ENCODE measurements around the gene ACAD11.
A peak's percentile ranks its signal among the peaks of the same experiment; 100 is the strongest.

The ACAD11 gene

GRCh38 chr3:132553826-132554225 is 105.8 kb downstream of the ACAD11 start:
- no peak for DNase-seq (ENCODE audit: low spot score)

- no peak for DNase-seq (ENCODE audit: low spot score)
These were observed 108.9 kb downstream of the ACAD11 start for GRCh38 chr3:132550579-132551305.

GRCh38 chr3:132549890-132550578 is 109.6 kb downstream of the ACAD11 start:
- no peak for DNase-seq (ENCODE audit: low spot score)

GRCh38 chr3:132549169-132549568 is 110.4 kb downstream of the ACAD11 start:
- no peak for DNase-seq (ENCODE audit: low spot score)

- DNase-seq (ENCODE audit: low spot score): no peak
These were observed 114.1 kb downstream of the ACAD11 start for GRCh38 chr3:132545471-132545870.

- DNase-seq (ENCODE audit: low spot score): no peak
These were observed 115.5 kb downstream of the ACAD11 start for GRCh38 chr3:132544130-132544529.

GRCh38 chr3:132543011-132543739 is 116.4 kb downstream of the ACAD11 start:
- no peak for DNase-seq (ENCODE audit: low spot score)

GRCh38 chr3:132542577-132542976 is 117.0 kb downstream of the ACAD11 start:
- DNase-seq (ENCODE audit: low spot score): no peak

GRCh38 chr3:132539681-132540080 is 119.9 kb downstream of the ACAD11 start:
- DNase-seq (ENCODE audit: low spot score): no peak

- no peak for DNase-seq (ENCODE audit: low spot score)
These were observed 121.5 kb downstream of the ACAD11 start for GRCh38 chr3:132538072-132538471.

- DNase-seq (ENCODE audit: low spot score): no peak
These were observed 122.3 kb downstream of the ACAD11 start for GRCh38 chr3:132537297-132537696.

- DNase-seq (ENCODE audit: low spot score): no peak
These were observed 123.0 kb downstream of the ACAD11 start for GRCh38 chr3:132536442-132537153.

GRCh38 chr3:132535575-132536441 is 123.8 kb downstream of the ACAD11 start:
- DNase-seq (ENCODE audit: low spot score): peak; percentile 64

- DNase-seq (ENCODE audit: low spot score): no peak
These were observed 129.0 kb downstream of the ACAD11 start for GRCh38 chr3:132530624-132531023.

GRCh38 chr3:132522353-132522752 is 137.3 kb downstream of the ACAD11 start:
- no peak for DNase-seq (ENCODE audit: low spot score)

- DNase-seq (ENCODE audit: low spot score): no peak
These were observed 137.7 kb downstream of the ACAD11 start for GRCh38 chr3:132521901-132522300.

- DNase-seq (ENCODE audit: low spot score): no peak
These were observed 139.7 kb downstream of the ACAD11 start for GRCh38 chr3:132519914-132520313.

GRCh38 chr3:132517311-132517710 is 142.3 kb downstream of the ACAD11 start:
- DNase-seq (ENCODE audit: low spot score): no peak

GRCh38 chr3:132513057-132513456 is 146.6 kb downstream of the ACAD11 start:
- DNase-seq (ENCODE audit: low spot score): no peak

- DNase-seq (ENCODE audit: low spot score): no peak
These were observed 150.1 kb downstream of the ACAD11 start for GRCh38 chr3:132509506-132509905.

GRCh38 chr3:132509096-132509495 is 150.5 kb downstream of the ACAD11 start:
- DNase-seq (ENCODE audit: low spot score): no peak
